C4-2B (cell line): Measurements from ENCODE around the gene SIGLEC1.

Experiments used
- ZFX ChIP-seq: fragments of 450-650 bp; IDR thresholded peaks from 2 replicates; pipeline ENCODE4 v1.6.1; 2017
- TF ChIP-seq, protein P1 (sequence below): fragments of 450-650 bp; conservative IDR thresholded peaks from 2 replicates; pipeline ENCODE4 v1.5.1; 2017; ENCODE audit warnings: mild to moderate bottlenecking

DNA sequence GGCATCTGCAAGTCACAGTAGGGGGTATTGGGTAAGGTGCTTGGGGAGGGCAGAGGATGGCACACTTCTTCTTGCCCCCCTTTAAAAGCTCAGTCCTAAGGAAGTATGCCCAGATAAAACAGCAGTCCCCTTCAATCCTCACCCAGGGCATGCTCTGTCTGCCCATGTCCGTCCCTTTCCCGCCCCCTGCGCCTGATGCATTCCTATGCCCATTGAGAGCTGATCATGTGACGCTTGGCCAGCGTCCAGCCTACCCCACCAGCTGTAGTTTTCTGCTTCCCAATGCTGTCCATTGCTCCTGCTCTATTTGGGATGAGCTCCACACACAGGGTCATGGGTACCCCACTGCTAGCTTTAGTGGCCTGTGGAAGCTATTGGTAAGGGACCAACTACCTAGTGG lies 8.3 kb downstream of the SIGLEC1 start:
- TF ChIP-seq, protein P1, sequence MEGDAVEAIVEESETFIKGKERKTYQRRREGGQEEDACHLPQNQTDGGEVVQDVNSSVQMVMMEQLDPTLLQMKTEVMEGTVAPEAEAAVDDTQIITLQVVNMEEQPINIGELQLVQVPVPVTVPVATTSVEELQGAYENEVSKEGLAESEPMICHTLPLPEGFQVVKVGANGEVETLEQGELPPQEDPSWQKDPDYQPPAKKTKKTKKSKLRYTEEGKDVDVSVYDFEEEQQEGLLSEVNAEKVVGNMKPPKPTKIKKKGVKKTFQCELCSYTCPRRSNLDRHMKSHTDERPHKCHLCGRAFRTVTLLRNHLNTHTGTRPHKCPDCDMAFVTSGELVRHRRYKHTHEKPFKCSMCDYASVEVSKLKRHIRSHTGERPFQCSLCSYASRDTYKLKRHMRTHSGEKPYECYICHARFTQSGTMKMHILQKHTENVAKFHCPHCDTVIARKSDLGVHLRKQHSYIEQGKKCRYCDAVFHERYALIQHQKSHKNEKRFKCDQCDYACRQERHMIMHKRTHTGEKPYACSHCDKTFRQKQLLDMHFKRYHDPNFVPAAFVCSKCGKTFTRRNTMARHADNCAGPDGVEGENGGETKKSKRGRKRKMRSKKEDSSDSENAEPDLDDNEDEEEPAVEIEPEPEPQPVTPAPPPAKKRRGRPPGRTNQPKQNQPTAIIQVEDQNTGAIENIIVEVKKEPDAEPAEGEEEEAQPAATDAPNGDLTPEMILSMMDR = no peak
- TF ChIP-seq ZFX = no peak
